GM12874 (cell line): Measurements from ENCODE around the gene ZKSCAN3.

ENCODE experiments used
- CTCF ChIP-seq: IDR thresholded peaks from 2 replicates; pipeline ENCODE4 v1.5.1; 2011; ENCODE audit warnings: low read depth, mild to moderate bottlenecking, control low read depth, low read length, moderate library complexity; ENCODE audit not compliant: insufficient read depth

The ZKSCAN3 gene

GRCh38 chr6:28326371-28326948 is 23.3 kb upstream of the ZKSCAN3 start:
- no peak for TF ChIP-seq CTCF

GRCh38 chr6:28330041-28330440 is 19.7 kb upstream of the ZKSCAN3 start:
- TF ChIP-seq CTCF: no peak

GRCh38 chr6:28333047-28333446 is 16.7 kb upstream of the ZKSCAN3 start:
- no peak for TF ChIP-seq CTCF

- TF ChIP-seq CTCF: no peak
Observed at GRCh38 chr6:28333599-28334018, 16.1 kb upstream of the ZKSCAN3 start.

GRCh38 chr6:28334286-28335039 is 15.3 kb upstream of the ZKSCAN3 start:
- TF ChIP-seq CTCF: no peak

GRCh38 chr6:28335040-28335563 is 14.6 kb upstream of the ZKSCAN3 start:
- TF ChIP-seq CTCF: no peak

GRCh38 chr6:28335564-28336283 is 14.0 kb upstream of the ZKSCAN3 start, which contains the start of gene ZSCAN31:
Gene ZSCAN31 (minus strand): TSS chr6:28336148. CDS start chr6:28329683, 6,465 bp downstream.
- TF ChIP-seq CTCF: no peak
